ENCODE measurements around the gene MXI1. TPM values are rescaled to one million over a fixed set of nuclear protein-coding genes. Genes with fewer than 3 reads are reported as not detected.

MXI1 gene
- total RNA-seq, 4 donors from 2014 or later, result 37.1 to 58.0 (median 47.8) TPM

GRCh38 chr10:110163192-110163773, 44.1 kb upstream of the MXI1 start:
- no peak overlapping the region for H3K4me3 ChIP-seq
- H3K27ac ChIP-seq, result no peak overlapping the region
- peaks cover 0 to 17% (median 0%) of the 10 kb centered on the region in 4 donors for H3K4me1 ChIP-seq
- H3K9me3 ChIP-seq, result no peaks in the 10 kb centered on the region
- TF ChIP-seq POLR2A (IDR thresholded peaks at IDR 0.05), result no peak
- TF ChIP-seq CTCF (IDR thresholded peaks at IDR 0.05), result no peak
- H3K27me3 ChIP-seq, result no peaks in the 10 kb centered on the region
- no peaks in the 10 kb centered on the region for H3K36me3 ChIP-seq
- no peak for DNase-seq

- TF ChIP-seq CTCF (IDR thresholded peaks at IDR 0.05) (no peak), POLR2A (IDR thresholded peaks at IDR 0.05) (no peak)
- H3K27me3 ChIP-seq, result no peaks in the 10 kb centered on the region
- H3K36me3 ChIP-seq, result no peaks in the 10 kb centered on the region
- H3K27ac ChIP-seq, result no peak overlapping the region
- DNase-seq, result no peak
- peaks cover 0 to 22% (median 2%) of the 10 kb centered on the region in 4 donors for H3K4me1 ChIP-seq
- no peaks in the 10 kb centered on the region for H3K9me3 ChIP-seq
- no peak overlapping the region for H3K4me3 ChIP-seq
These were observed 43.6 kb upstream of the MXI1 start for GRCh38 chr10:110163841-110164240.

GRCh38 chr10:110165239-110165638, 42.2 kb upstream of the MXI1 start:
- H3K27me3 ChIP-seq, result no peaks in the 10 kb centered on the region

GRCh38 chr10:110167149-110167548, 40.3 kb upstream of the MXI1 start:
- Histone ChIP-seq H3K9me3 (no peaks in the 10 kb centered on the region), H3K4me3 (no peak overlapping the region), H3K4me1 (peaks cover 0 to 41% (median 5%) of the 10 kb centered on the region in 4 donors), H3K27me3 (no peaks in the 10 kb centered on the region), H3K27ac (no peak overlapping the region), H3K36me3 (no peaks in the 10 kb centered on the region)
- TF ChIP-seq POLR2A (IDR thresholded peaks at IDR 0.05) (no peak), CTCF (IDR thresholded peaks at IDR 0.05) (no peak)
- no peak for DNase-seq

More at GRCh38 chr10:110165239-110165638, 42.2 kb upstream of the MXI1 start:
- Histone ChIP-seq H3K4me3 (no peak overlapping the region), H3K9me3 (no peaks in the 10 kb centered on the region), H3K36me3 (no peaks in the 10 kb centered on the region), H3K4me1 (peaks cover 0 to 35% (median 2%) of the 10 kb centered on the region in 4 donors), H3K27ac (no peak overlapping the region)
- no peak for DNase-seq
- TF ChIP-seq CTCF (IDR thresholded peaks at IDR 0.05) (no peak), POLR2A (IDR thresholded peaks at IDR 0.05) (no peak)

GRCh38 chr10:110168601-110169481, 38.6 kb upstream of the MXI1 start:
- Histone ChIP-seq H3K4me1 (peaks cover 0 to 30% (median 5%) of the 10 kb centered on the region in 4 donors), H3K27me3 (no peaks in the 10 kb centered on the region), H3K36me3 (no peaks in the 10 kb centered on the region), H3K9me3 (no peaks in the 10 kb centered on the region), H3K4me3 (no peak overlapping the region), H3K27ac (peak overlapping the region in 1 of 4 donors; percentile 15)
- TF ChIP-seq POLR2A (IDR thresholded peaks at IDR 0.05) (no peak), CTCF (IDR thresholded peaks at IDR 0.05) (no peak)
- DNase-seq, result peak in 1 of 3 donors; percentile 66
